HEK293 (cell line): ENCODE data around the gene KRTCAP3.

Experiments
- CTCF ChIA-PET: fragments of 350-600 bp; formaldehyde crosslinking; extraction: SDS; loops from one replicate; lab custom pipeline; 2021; ENCODE audit warnings: antibody characterized with exemption; lab: Yijun Ruan, JAX
- POLR2A ChIA-PET: fragments of 300-600 bp; formaldehyde crosslinking; extraction: SDS; loops from one replicate; lab custom pipeline; 2020; ENCODE audit warnings: antibody characterized with exemption, inconsistent platforms; lab: Yijun Ruan, JAX
- H3K27ac ChIP-seq: fragments of 200-500 bp; sonication (Bioruptor generic); 2 replicates; pipeline ENCODE4 v1.5.1; 2014; ENCODE audit warnings: low read depth, low read length, control low read depth, inconsistent platforms; ENCODE audit errors: extremely low read depth
- H3K36me3 ChIP-seq, 2 experiments: fragments of 200-500 bp in 1 of 2; sonication (Bioruptor generic) in 1 of 2; 1 replicate in 1 of 2; 2 replicates in 1 of 2; pipeline ENCODE4 v1.5.1; 2014 to 2017; ENCODE audit warnings: inconsistent platforms in 2 of 2, low read length in 2 of 2; ENCODE audit not compliant: control insufficient read depth in 2 of 2, insufficient read depth in 1 of 2
- H3K4me1 ChIP-seq: fragments of 200-500 bp; sonication (Bioruptor generic); 2 replicates; pipeline ENCODE4 v1.5.1; 2014; ENCODE audit warnings: mild to moderate bottlenecking, low read length, inconsistent platforms; ENCODE audit not compliant: control insufficient read depth, insufficient read depth
- H3K4me3 ChIP-seq: 2 replicates; pipeline ENCODE4 v1.5.1; 2011; ENCODE audit warnings: low read depth, mild to moderate bottlenecking, control low read depth, low read length, moderate library complexity
- H3K9me3 ChIP-seq: fragments of 200-500 bp; sonication (Bioruptor generic); 2 replicates; pipeline ENCODE4 v1.5.1; 2014; ENCODE audit warnings: low read depth, low read length, inconsistent platforms; ENCODE audit not compliant: control insufficient read depth, insufficient read depth
- GLI2 ChIP-seq: fragments of 450-650 bp; formaldehyde crosslinking; IDR thresholded peaks from 2 replicates; pipeline ENCODE4; 2017; ENCODE audit warnings: missing biosample characterization, missing genetic modification characterization, low read depth, borderline replicate concordance
- IKZF3 ChIP-seq: fragments of 450-650 bp; IDR thresholded peaks from 2 replicates; pipeline ENCODE4 v1.5.0; 2018; ENCODE audit warnings: missing biosample characterization, mild to moderate bottlenecking, missing genetic modification characterization, moderate library complexity
- KLF9 ChIP-seq: fragments of 450-650 bp; formaldehyde crosslinking; IDR thresholded peaks from 2 replicates; pipeline ENCODE4 v1.5.1; 2016; ENCODE audit warnings: missing biosample characterization, missing genetic modification characterization, low read depth
- SCRT2 ChIP-seq: fragments of 450-650 bp; formaldehyde crosslinking; IDR thresholded peaks from 2 replicates; pipeline ENCODE4 v1.5.1; 2016; ENCODE audit warnings: missing biosample characterization, missing genetic modification characterization
- SETDB1 ChIP-seq: IDR thresholded peaks from one replicate; pipeline ENCODE4 v1.6.1; 2017; ENCODE audit warnings: mild to moderate bottlenecking, low read length, moderate library complexity, mixed read lengths; ENCODE audit not compliant: insufficient read length
- ZNF433 ChIP-seq: fragments of 450-650 bp; formaldehyde crosslinking; IDR thresholded peaks from 2 replicates; pipeline ENCODE4 v1.5.1; 2016; ENCODE audit warnings: missing biosample characterization, missing genetic modification characterization, low read depth
- ZNF624 ChIP-seq: fragments of 450-650 bp; formaldehyde crosslinking; IDR thresholded peaks from 2 replicates; pipeline ENCODE4 v1.5.1; 2017; ENCODE audit warnings: missing biosample characterization, missing genetic modification characterization
- ZNF629 ChIP-seq: fragments of 450-650 bp; formaldehyde crosslinking; IDR thresholded peaks from 2 replicates; pipeline ENCODE4 v1.5.1; 2017; ENCODE audit warnings: missing biosample characterization, missing genetic modification characterization
- TF ChIP-seq, protein P1 (sequence below): fragments of 450-650 bp; formaldehyde crosslinking; IDR thresholded peaks from 2 replicates; pipeline ENCODE4 v1.5.1; 2016; ENCODE audit warnings: missing biosample characterization, missing genetic modification characterization, low read depth
- TF ChIP-seq, protein P2 (sequence below): fragments of 450-650 bp; formaldehyde crosslinking; IDR thresholded peaks from 2 replicates; pipeline ENCODE4 v1.5.1; 2016; ENCODE audit warnings: missing biosample characterization, missing genetic modification characterization
- TF ChIP-seq, protein P3 (sequence below): fragments of 450-650 bp; formaldehyde crosslinking; IDR thresholded peaks from 2 replicates; pipeline ENCODE4 v1.5.1; 2017; ENCODE audit warnings: missing biosample characterization, missing genetic modification characterization
- TF ChIP-seq, protein P4 (sequence below): fragments of 450-650 bp; formaldehyde crosslinking; IDR thresholded peaks from 2 replicates; pipeline ENCODE4 v1.5.1; 2017; ENCODE audit warnings: missing biosample characterization, missing genetic modification characterization

The KRTCAP3 gene

DNA sequence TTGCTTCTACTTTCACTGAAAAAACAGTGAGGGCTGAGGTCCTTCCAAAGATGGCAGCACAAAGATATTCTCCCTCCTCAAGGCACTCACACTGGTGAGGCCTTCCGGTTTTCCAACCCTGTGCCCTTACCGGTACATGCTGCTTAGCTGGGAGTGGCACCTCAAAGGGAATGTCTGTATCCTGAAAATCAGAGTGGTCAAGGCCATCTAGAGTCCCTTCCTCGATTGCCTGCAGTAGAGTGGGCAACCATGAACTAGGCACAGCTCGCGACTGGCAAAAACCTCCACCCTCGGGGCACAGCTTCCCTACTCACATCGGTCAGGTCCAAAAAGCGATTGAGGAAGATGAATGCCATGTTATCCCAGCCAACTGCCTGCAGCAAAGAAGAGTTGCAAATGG, 3.4 kb downstream of the KRTCAP3 start (continued):
- TF ChIP-seq, protein P1, sequence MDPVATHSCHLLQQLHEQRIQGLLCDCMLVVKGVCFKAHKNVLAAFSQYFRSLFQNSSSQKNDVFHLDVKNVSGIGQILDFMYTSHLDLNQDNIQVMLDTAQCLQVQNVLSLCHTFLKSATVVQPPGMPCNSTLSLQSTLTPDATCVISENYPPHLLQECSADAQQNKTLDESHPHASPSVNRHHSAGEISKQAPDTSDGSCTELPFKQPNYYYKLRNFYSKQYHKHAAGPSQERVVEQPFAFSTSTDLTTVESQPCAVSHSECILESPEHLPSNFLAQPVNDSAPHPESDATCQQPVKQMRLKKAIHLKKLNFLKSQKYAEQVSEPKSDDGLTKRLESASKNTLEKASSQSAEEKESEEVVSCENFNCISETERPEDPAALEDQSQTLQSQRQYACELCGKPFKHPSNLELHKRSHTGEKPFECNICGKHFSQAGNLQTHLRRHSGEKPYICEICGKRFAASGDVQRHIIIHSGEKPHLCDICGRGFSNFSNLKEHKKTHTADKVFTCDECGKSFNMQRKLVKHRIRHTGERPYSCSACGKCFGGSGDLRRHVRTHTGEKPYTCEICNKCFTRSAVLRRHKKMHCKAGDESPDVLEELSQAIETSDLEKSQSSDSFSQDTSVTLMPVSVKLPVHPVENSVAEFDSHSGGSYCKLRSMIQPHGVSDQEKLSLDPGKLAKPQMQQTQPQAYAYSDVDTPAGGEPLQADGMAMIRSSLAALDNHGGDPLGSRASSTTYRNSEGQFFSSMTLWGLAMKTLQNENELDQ = no peak
- TF ChIP-seq IKZF3 (tag by site-specific recombination) = no peak
- no peak for TF ChIP-seq ZNF433

DNA sequence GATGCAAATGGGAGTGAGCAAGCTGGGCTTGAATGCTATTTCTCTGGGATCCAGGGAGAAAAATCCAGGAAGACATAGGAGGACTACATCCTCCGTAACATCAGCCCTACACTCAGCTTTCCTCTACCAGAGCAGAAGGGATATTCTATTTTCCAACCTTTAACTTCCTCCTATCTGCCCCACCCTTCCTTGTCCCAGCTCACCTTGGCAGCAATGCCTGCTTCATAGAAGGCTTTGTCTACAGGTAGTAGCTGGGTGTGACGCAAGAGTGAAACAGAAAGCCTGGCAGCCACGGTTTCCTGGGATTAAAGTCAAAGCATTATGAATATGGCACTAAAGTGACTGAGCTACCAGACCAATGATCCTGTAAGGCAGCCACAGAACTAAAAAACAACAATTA, 3.9 kb downstream of the KRTCAP3 start:
- Histone ChIP-seq H3K36me3 (peaks cover 3 to 69% of the 10 kb centered on the region in 2 experiments; a peak in 2 of 3 replicates), H3K27ac (no peak overlapping the region), H3K4me1 (no peaks in the 10 kb centered on the region), H3K9me3 (no peaks in the 10 kb centered on the region), H3K4me3 (no peak overlapping the region)
- CTCF ChIA-PET = no interaction called here
- TF ChIP-seq, protein P2, sequence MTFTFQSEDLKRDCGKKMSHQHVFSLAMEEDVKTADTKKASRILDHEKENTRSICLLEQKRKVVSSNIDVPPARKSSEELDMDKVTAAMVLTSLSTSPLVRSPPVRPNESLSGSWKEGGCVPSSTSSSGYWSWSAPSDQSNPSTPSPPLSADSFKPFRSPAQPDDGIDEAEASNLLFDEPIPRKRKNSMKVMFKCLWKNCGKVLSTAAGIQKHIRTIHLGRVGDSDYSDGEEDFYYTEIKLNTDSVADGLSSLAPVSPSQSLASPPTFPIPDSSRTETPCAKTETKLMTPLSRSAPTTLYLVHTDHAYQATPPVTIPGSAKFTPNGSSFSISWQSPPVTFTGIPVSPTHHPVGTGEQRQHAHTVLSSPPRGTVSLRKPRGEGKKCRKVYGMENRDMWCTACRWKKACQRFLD (tag by site-specific recombination) = no peak
- TF ChIP-seq SCRT2 (tag by site-specific recombination) = peak; percentile 68
- POLR2A ChIA-PET = interaction anchor here (0.7 kb wide), 1 partner anchor 102 kb away, joined by 3 read pairs; no protein-coding TSS in a partner anchor

DNA sequence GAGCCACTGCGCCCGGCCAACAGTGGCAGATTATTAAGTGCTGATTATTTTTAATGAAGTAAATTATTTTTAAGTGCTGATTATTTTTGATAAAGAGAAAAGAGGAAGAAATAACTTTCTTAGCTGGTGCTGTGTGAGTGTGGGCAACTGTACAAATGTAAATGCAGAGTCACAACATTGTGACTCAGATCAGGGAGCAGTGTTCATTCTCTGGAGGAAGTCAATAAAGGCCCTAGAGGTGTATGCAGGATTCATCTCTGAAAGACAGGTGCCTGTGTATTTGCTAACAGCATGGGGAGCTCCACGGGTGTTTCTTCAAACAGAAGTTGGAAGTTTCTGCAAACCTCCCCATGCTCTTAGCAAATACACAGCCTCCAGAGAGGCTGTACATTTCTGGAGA, 6.2 kb downstream of the KRTCAP3 start:
- Histone ChIP-seq H3K27ac (no peak overlapping the region), H3K4me3 (no peak overlapping the region), H3K9me3 (no peaks in the 10 kb centered on the region), H3K36me3 (peaks cover 8 to 69% of the 10 kb centered on the region in 2 experiments; a peak in 2 of 3 replicates), H3K4me1 (no peaks in the 10 kb centered on the region)
- ChIA-PET CTCF (interaction anchor here (0.7 kb wide), 1 partner anchor 19 kb away, joined by 3 read pairs; no protein-coding TSS in a partner anchor), POLR2A (interaction anchor here (0.6 kb wide), 1 partner anchor 65 kb away, joined by 6 read pairs; no protein-coding TSS in a partner anchor)
- TF ChIP-seq ZNF624 (no peak), GLI2 (no peak), SETDB1 (no peak)
- TF ChIP-seq, protein P3, sequence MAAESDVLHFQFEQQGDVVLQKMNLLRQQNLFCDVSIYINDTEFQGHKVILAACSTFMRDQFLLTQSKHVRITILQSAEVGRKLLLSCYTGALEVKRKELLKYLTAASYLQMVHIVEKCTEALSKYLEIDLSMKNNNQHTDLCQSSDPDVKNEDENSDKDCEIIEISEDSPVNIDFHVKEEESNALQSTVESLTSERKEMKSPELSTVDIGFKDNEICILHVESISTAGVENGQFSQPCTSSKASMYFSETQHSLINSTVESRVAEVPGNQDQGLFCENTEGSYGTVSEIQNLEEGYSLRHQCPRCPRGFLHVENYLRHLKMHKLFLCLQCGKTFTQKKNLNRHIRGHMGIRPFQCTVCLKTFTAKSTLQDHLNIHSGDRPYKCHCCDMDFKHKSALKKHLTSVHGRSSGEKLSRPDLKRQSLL (tag by site-specific recombination) = no peak
- TF ChIP-seq, protein P4, sequence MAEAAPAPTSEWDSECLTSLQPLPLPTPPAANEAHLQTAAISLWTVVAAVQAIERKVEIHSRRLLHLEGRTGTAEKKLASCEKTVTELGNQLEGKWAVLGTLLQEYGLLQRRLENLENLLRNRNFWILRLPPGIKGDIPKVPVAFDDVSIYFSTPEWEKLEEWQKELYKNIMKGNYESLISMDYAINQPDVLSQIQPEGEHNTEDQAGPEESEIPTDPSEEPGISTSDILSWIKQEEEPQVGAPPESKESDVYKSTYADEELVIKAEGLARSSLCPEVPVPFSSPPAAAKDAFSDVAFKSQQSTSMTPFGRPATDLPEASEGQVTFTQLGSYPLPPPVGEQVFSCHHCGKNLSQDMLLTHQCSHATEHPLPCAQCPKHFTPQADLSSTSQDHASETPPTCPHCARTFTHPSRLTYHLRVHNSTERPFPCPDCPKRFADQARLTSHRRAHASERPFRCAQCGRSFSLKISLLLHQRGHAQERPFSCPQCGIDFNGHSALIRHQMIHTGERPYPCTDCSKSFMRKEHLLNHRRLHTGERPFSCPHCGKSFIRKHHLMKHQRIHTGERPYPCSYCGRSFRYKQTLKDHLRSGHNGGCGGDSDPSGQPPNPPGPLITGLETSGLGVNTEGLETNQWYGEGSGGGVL (tag by site-specific recombination) = no peak
- TF ChIP-seq, all 188 proteins: peak for 0

DNA sequence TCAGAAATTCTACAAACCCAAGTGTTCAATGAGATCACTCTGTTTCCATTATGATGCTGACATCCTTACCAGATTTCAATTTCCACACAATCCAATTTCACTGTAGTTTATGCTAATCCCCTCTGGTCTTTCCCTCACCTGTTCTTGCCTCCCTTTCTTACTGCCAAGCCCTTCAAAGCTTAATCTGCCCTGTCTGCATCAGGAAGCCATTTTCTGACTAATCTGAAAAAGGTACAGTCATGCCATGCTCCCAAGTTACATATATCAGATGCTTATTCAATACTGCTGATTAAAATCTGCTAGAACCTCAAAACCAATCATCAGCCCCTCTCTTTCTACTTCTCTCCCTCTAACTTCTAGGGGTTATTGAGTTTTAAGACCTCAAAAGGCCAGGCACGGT, 8.9 kb downstream of the KRTCAP3 start:
- Histone ChIP-seq H3K36me3 (peaks cover 8 to 66% of the 10 kb centered on the region in 2 experiments; a peak in 2 of 3 replicates), H3K4me1 (no peaks in the 10 kb centered on the region), H3K27ac (no peak overlapping the region), H3K9me3 (no peaks in the 10 kb centered on the region), H3K4me3 (no peak overlapping the region)
- POLR2A ChIA-PET = no interaction called here
- no peak for TF ChIP-seq IKZF3 (tag by site-specific recombination)
- TF ChIP-seq ZNF629 (tag by site-specific recombination) = no peak
- no peak for TF ChIP-seq KLF9 (tag by site-specific recombination)
- CTCF ChIA-PET = no interaction called here
